Measurements from ENCODE around the gene DENND2A. TPM values are rescaled to one million over a fixed set of nuclear protein-coding genes. Genes with fewer than 3 reads are reported as not detected.
A peak's percentile ranks its signal among the peaks of the same experiment; 100 is the strongest.

DENND2A gene
- total RNA-seq, 4 donors from 2014 or later = 0.97 to 2.5 (median 2.2) TPM

- intact Hi-C loops (cut with DNase I; ENCODE audit: low total_unique reads) = no loop called here
- H3K4me3 ChIP-seq (ENCODE audit: low read depth, poor library complexity, severe bottlenecking) = no peak overlapping the region
- 91 to 92% methylated on average over 7 of the region's 7 CpGs for WGBS, 2 donors
- DNase-seq (ENCODE audit: low spot score in 2 of 2) = no peak
- TF ChIP-seq CTCF (IDR thresholded peaks at IDR 0.05) (no peak), POLR2A (IDR thresholded peaks at IDR 0.05) (no peak)
These were observed 36.5 kb downstream of the DENND2A start for GRCh38 chr7:140604076-140604475.

- no peak for DNase-seq (ENCODE audit: low spot score in 2 of 2)
- 87% methylated on average over 20 to 21 of the region's 21 CpGs for WGBS, 2 donors
- intact Hi-C loops (cut with DNase I; ENCODE audit: low total_unique reads) = no loop called here
- H3K4me3 ChIP-seq (ENCODE audit: low read depth, poor library complexity, severe bottlenecking) = no peak overlapping the region
- TF ChIP-seq POLR2A (IDR thresholded peaks at IDR 0.05) (no peak), CTCF (IDR thresholded peaks at IDR 0.05) (no peak)
These were observed 38.9 kb downstream of the DENND2A start for GRCh38 chr7:140601566-140602174.

GRCh38 chr7:140600341-140600740, 40.3 kb downstream of the DENND2A start:
- intact Hi-C loops (cut with DNase I; ENCODE audit: low total_unique reads) = no loop called here
- 92% methylated on average over 3 of the region's 3 CpGs for WGBS, 2 donors
- H3K4me3 ChIP-seq (ENCODE audit: low read depth, poor library complexity, severe bottlenecking) = no peak overlapping the region
- TF ChIP-seq CTCF (IDR thresholded peaks at IDR 0.05) (no peak), POLR2A (IDR thresholded peaks at IDR 0.05) (no peak)
- DNase-seq (ENCODE audit: low spot score in 2 of 2) = no peak

- peak in 1 of 2 donors; percentile 62 for DNase-seq (ENCODE audit: low spot score in 2 of 2)
- intact Hi-C loops (cut with DNase I; ENCODE audit: low total_unique reads) = no loop called here
- no peak overlapping the region for H3K4me3 ChIP-seq (ENCODE audit: low read depth, poor library complexity, severe bottlenecking)
- WGBS, 2 donors = 65 to 66% methylated on average over 5 of the region's 5 CpGs
- TF ChIP-seq CTCF (IDR thresholded peaks at IDR 0.05) (no peak), POLR2A (IDR thresholded peaks at IDR 0.05) (no peak)
These were observed 43.1 kb downstream of the DENND2A start for GRCh38 chr7:140597428-140597949.

- 64 to 74% methylated on average over 7 of the region's 7 CpGs for WGBS, 2 donors
- no peak overlapping the region for H3K4me3 ChIP-seq (ENCODE audit: low read depth, poor library complexity, severe bottlenecking)
- DNase-seq (ENCODE audit: low spot score in 2 of 2) = peak in 1 of 2 donors; percentile 7
- intact Hi-C loops (cut with DNase I; ENCODE audit: low total_unique reads) = no loop called here
- TF ChIP-seq CTCF (IDR thresholded peaks at IDR 0.05) (no peak), POLR2A (IDR thresholded peaks at IDR 0.05) (no peak)
These were observed 43.8 kb downstream of the DENND2A start for GRCh38 chr7:140596519-140597427.
